Measurements from ENCODE around the gene IQSEC2. TPM values are rescaled to one million over a fixed set of nuclear protein-coding genes. Genes with fewer than 3 reads are reported as not detected.

The IQSEC2 gene
- total and polyA plus RNA-seq, 2 of the 8 experiments (the other 6 are each of a cell fraction or from before 2014, with no cell fraction given) = 6.1 to 54.9 TPM

GRCh38 chrX:53233536-53233935 lies 47.8 kb downstream of the IQSEC2 start:
- 100% methylated on average over 4 of the region's 9 CpGs; no CpG with 5 or more reads in 1 of the 2 experiments for WGBS, 2 experiments (ENCODE audit: extremely low coverage in 1 of 2, insufficient coverage in 1 of 2, insufficient read length in 1 of 2, insufficient replicate concordance in 2 of 2, low coverage in 1 of 2, low lambda C conversion rate in 2 of 2, missing lambda C conversion rate in 1 of 2)
- no peak for FAIRE-seq
- TF ChIP-seq SP4 (IDR thresholded peaks at IDR 0.05; ENCODE audit: low read length) (no peak), TEAD4 (IDR thresholded peaks at IDR 0.05; ENCODE audit: low read depth, low read length) (no peak), SP1 (IDR thresholded peaks at IDR 0.05; ENCODE audit: low read depth, low read length) (no peak)

More at GRCh38 chrX:53233536-53233935, 47.8 kb downstream of the IQSEC2 start:
- DNase-seq (ENCODE audit: low read depth in 1 of 2, low spot score in 2 of 2) = no peak
- H2BK120ac ChIP-seq (replicated peaks; ENCODE audit: low read depth, low read length) = no peak overlapping the region
- H2AK5ac ChIP-seq (ENCODE audit: low read depth, low read length) = no peak overlapping the region
- no peak overlapping the region for H2AFZ ChIP-seq (ENCODE audit: low read length)
- H3K4me1 ChIP-seq (replicated peaks in 1 of 4; ENCODE audit: control insufficient read depth in 3 of 4, insufficient read depth in 4 of 4, low read length in 3 of 4) = no peaks in the 10 kb centered on the region
- H2BK20ac ChIP-seq (ENCODE audit: low read length) = no peak overlapping the region
- H3K4ac ChIP-seq (replicated peaks; ENCODE audit: insufficient read length, low read depth, low read length) = no peak overlapping the region
- H4K8ac ChIP-seq (ENCODE audit: extremely low read depth, insufficient read depth, low read length) = no peak overlapping the region
- H3K4me2 ChIP-seq (ENCODE audit: insufficient read depth in 1 of 2, low read depth in 2 of 2, low read length in 2 of 2) = no peak overlapping the region
- H3K23ac ChIP-seq (ENCODE audit: insufficient read length) = no peak overlapping the region
- H3K4me3 ChIP-seq (ENCODE audit: extremely low read depth in 1 of 4, insufficient read depth in 2 of 4, low read depth in 3 of 4, low read length in 4 of 4) = no peak overlapping the region
- H3K79me1 ChIP-seq (ENCODE audit: low read depth, low read length) = no peaks in the 10 kb centered on the region
- no peak overlapping the region for H3K18ac ChIP-seq (ENCODE audit: extremely low read depth, low read length)
- H3K9ac ChIP-seq (replicated peaks in 1 of 4; ENCODE audit: extremely low read depth in 1 of 4, low read depth in 3 of 4, low read length in 3 of 4) = no peak overlapping the region
- no peak overlapping the region for H4K5ac ChIP-seq (ENCODE audit: insufficient read length, low read depth, low read length)
- no peaks in the 10 kb centered on the region for H3K79me2 ChIP-seq (ENCODE audit: control insufficient read depth in 1 of 2, insufficient read depth in 2 of 2, low read length in 2 of 2)
- H2BK12ac ChIP-seq (ENCODE audit: low read depth, low read length) = no peak overlapping the region
- H2BK15ac ChIP-seq (ENCODE audit: low read length) = no peak overlapping the region
- H3K27me3 ChIP-seq (replicated peaks in 1 of 4; ENCODE audit: control insufficient read depth in 3 of 4, extremely low read depth in 1 of 4, insufficient read depth in 3 of 4, low read length in 3 of 4) = no peaks in the 10 kb centered on the region
- H3K14ac ChIP-seq (ENCODE audit: insufficient read length) = no peak overlapping the region
- ChIA-PET POLR2A (ENCODE audit: partially characterized antibody) (no interaction called here), CTCF (ENCODE audit: partially characterized antibody) (interaction anchor here (1.0 to 1.4 kb wide), 2 partner anchors 10 to 51 kb away, joined by 3 read pairs; no protein-coding TSS in a partner anchor)
- no peak overlapping the region for H2BK5ac ChIP-seq (ENCODE audit: low read depth, low read length)
- H3K36me3 ChIP-seq (ENCODE audit: control insufficient read depth in 2 of 4, insufficient read depth in 4 of 4, low read length in 3 of 4) = no peaks in the 10 kb centered on the region; a peak in 1 of 8 replicates
- no peak overlapping the region for H3K56ac ChIP-seq (replicated peaks; ENCODE audit: insufficient read length, low read depth, low read length)
- H3K9me3 ChIP-seq (ENCODE audit: insufficient read depth in 2 of 2, low read depth in 1 of 2, low read length in 1 of 2) = no peaks in the 10 kb centered on the region
- H3K23me2 ChIP-seq (ENCODE audit: low read depth, low read length) = no peaks in the 10 kb centered on the region
- H4K91ac ChIP-seq (replicated peaks; ENCODE audit: insufficient read length, low read length) = no peak overlapping the region
- no peaks in the 10 kb centered on the region for H4K20me1 ChIP-seq (replicated peaks in 1 of 2; ENCODE audit: control insufficient read depth in 1 of 2, insufficient read depth in 2 of 2, low read length in 2 of 2)
- H3K27ac ChIP-seq (ENCODE audit: low read depth, low read length) = no peak overlapping the region

Measured in H1 (cell line).